ENCODE measurements around the gene LIPE. TPM values are rescaled to one million over a fixed set of nuclear protein-coding genes. Genes with fewer than 3 reads are reported as not detected.

The LIPE gene
- total RNA-seq, 1 donor from 2014 or later = 10.8 TPM

DNA sequence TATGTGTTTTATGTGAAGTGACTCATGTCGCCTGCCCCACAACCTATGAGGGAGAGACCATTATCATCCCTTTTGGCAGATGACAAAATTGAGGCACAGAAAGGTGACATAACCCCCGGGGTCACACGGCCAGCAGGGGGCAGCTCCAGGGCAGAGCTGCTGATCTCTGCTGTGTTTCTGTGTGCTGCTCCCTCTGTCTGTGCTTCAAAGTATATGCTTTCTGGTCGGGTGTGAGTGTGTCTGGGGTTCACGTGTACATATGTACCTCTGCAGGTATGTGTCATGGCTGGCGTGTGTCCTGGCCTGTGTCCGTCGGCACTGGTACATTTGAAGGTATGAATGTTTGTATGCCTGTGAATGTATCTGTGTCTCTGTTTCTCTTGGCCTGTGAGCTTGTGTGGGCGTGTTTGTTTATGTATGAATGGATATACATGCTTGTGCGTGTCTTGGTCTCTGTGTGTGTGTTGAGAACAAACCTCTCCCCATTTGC, 7.1 kb downstream of the LIPE start:
- H3K4me3 Mint-ChIP-seq = no peak overlapping the region
- no peak overlapping the region for H3K27ac Mint-ChIP-seq
- TF ChIP-seq, protein P1, sequence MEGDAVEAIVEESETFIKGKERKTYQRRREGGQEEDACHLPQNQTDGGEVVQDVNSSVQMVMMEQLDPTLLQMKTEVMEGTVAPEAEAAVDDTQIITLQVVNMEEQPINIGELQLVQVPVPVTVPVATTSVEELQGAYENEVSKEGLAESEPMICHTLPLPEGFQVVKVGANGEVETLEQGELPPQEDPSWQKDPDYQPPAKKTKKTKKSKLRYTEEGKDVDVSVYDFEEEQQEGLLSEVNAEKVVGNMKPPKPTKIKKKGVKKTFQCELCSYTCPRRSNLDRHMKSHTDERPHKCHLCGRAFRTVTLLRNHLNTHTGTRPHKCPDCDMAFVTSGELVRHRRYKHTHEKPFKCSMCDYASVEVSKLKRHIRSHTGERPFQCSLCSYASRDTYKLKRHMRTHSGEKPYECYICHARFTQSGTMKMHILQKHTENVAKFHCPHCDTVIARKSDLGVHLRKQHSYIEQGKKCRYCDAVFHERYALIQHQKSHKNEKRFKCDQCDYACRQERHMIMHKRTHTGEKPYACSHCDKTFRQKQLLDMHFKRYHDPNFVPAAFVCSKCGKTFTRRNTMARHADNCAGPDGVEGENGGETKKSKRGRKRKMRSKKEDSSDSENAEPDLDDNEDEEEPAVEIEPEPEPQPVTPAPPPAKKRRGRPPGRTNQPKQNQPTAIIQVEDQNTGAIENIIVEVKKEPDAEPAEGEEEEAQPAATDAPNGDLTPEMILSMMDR (IDR thresholded peaks at IDR 0.05; ENCODE audit: unreplicated experiment) = peak; percentile 32
- peaks cover 25% of the 10 kb centered on the region for H3K4me1 Mint-ChIP-seq
- H3K9me3 Mint-ChIP-seq = no peaks in the 10 kb centered on the region
- DNase-seq (ENCODE audit: low spot score in 2 of 2, unreplicated experiment in 2 of 2) = no peak
- H3K27me3 Mint-ChIP-seq (ENCODE audit: low read depth) = peaks cover 3% of the 10 kb centered on the region
- H3K36me3 Mint-ChIP-seq = no peaks in the 10 kb centered on the region

DNA sequence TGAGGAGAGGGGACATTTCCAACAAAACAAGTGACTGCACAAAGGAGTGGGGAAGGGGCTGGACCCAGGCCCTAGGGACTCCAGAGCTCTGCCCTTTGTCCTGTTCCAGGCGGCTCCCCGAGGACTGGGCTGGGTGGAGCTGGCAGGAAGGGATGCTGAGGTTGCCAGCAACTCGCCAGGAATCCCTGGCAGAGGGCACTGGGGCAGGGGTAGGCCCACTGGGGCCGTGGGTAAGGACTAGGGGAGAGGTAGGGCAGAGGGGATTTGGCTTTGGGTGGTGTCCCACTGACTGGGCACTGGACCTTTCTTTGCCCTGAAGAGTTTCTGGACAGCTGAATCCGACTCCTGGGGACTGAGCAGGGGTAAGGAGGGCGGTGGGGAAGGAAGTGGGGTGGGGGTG, 7.9 kb downstream of the LIPE start:
- H3K9me3 Mint-ChIP-seq = no peaks in the 10 kb centered on the region
- no peaks in the 10 kb centered on the region for H3K36me3 Mint-ChIP-seq
- H3K27me3 Mint-ChIP-seq (ENCODE audit: low read depth) = no peaks in the 10 kb centered on the region

DNA sequence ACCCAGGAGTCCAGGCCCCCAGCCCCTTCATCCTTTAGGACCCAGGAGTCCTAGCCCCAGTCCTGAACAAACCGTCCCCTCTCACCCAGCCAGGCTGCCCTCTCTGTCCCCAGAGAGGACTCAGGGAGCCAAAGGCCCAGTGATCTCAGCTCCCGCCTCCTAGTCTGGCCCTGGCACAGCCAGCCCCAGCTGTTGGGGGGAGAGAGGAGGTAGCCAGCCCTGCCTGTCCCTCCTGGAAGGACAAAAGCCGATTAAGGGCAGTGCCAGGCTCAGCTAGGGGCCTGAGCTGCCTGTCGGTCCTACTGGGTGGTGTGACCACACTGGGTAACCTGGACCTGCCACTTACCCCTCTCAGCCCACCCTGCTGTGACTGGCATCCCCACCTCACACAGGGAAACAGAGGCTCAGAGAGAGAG, 14.5 kb downstream of the LIPE start:
- H3K27ac Mint-ChIP-seq = no peak overlapping the region
- H3K4me1 Mint-ChIP-seq = peaks cover 5% of the 10 kb centered on the region
- peaks cover 6% of the 10 kb centered on the region for H3K36me3 Mint-ChIP-seq
- no peaks in the 10 kb centered on the region for H3K9me3 Mint-ChIP-seq
- H3K27me3 Mint-ChIP-seq (ENCODE audit: low read depth) = no peaks in the 10 kb centered on the region
- H3K4me3 Mint-ChIP-seq = no peak overlapping the region
- TF ChIP-seq, protein P1 (IDR thresholded peaks at IDR 0.05; ENCODE audit: unreplicated experiment) = no peak
- no peak for DNase-seq (ENCODE audit: low spot score in 2 of 2, unreplicated experiment in 2 of 2)

More for the DNA sequence above, 7.9 kb downstream of the LIPE start:
- DNase-seq (ENCODE audit: low spot score in 2 of 2, unreplicated experiment in 2 of 2) = no peak
- Mint-ChIP-seq H3K27ac (no peak overlapping the region), H3K4me3 (no peak overlapping the region), H3K4me1 (peaks cover 22% of the 10 kb centered on the region)
- TF ChIP-seq, protein P1 (IDR thresholded peaks at IDR 0.05; ENCODE audit: unreplicated experiment) = no peak

DNA sequence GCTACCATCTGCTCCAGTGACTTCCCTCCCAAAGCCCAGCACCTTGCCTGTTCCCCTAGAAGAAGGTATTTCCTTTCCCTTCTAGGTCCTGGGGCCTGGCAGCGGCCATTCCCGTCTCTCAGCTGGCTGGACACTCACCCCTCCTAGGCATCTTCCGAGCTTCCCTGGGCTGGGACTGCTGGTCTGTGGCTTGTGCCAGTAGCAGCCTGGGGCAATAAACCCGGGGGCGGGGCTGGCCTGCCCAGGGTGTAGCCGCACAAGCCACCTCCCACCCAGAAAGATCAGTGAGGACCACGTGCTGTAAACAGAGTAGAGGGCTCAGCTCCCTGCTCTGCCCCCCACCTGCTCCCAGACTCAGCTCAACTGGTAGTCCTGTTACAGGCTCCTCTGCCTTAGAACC, 15.0 kb downstream of the LIPE start:
- Mint-ChIP-seq H3K9me3 (no peaks in the 10 kb centered on the region), H3K36me3 (peaks cover 6% of the 10 kb centered on the region), H3K4me3 (no peak overlapping the region), H3K27ac (no peak overlapping the region), H3K4me1 (peaks cover 5% of the 10 kb centered on the region), H3K27me3 (ENCODE audit: low read depth) (no peaks in the 10 kb centered on the region)
- TF ChIP-seq, protein P1 (IDR thresholded peaks at IDR 0.05; ENCODE audit: unreplicated experiment) = no peak
- DNase-seq (ENCODE audit: low spot score in 2 of 2, unreplicated experiment in 2 of 2) = no peak

DNA sequence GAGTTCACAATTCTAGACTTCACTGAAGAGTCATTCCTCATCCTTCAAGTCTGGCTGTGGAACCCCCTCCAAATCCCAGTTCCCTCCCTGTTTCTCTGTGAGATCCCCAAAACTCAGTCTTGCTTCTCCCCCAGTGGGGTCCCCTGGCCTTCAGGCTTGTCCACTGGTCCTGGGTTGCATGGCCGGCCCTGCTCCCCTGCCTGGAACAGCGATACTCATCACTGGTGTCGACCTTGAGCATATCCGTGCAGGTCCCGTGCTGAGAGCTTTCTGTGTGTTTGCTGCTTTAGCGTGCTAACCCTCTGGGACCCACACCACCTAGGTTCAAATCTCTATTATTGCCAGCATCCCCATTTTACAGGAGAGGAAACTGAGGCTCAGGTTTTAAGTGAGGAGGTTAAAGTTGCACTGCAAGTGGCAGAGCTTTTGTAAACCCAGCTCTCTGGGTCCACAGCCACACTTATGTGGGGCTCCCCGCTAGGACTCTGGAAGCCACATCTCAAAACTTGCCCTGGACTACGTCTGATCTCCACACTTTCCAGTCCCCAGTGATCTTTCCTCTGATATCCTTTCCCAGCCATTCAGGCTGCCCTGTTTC, 15.5 kb downstream of the LIPE start:
- no peak overlapping the region for H3K4me3 Mint-ChIP-seq
- no peaks in the 10 kb centered on the region for H3K9me3 Mint-ChIP-seq
- TF ChIP-seq, protein P1 (IDR thresholded peaks at IDR 0.05; ENCODE audit: unreplicated experiment) = no peak
- H3K27me3 Mint-ChIP-seq (ENCODE audit: low read depth) = no peaks in the 10 kb centered on the region
- H3K4me1 Mint-ChIP-seq = peaks cover 5% of the 10 kb centered on the region
- peaks cover 6% of the 10 kb centered on the region for H3K36me3 Mint-ChIP-seq
- H3K27ac Mint-ChIP-seq = no peak overlapping the region
- DNase-seq (ENCODE audit: low spot score in 2 of 2, unreplicated experiment in 2 of 2) = no peak
